ENCODE data around the gene SON.

SON gene

DNA sequence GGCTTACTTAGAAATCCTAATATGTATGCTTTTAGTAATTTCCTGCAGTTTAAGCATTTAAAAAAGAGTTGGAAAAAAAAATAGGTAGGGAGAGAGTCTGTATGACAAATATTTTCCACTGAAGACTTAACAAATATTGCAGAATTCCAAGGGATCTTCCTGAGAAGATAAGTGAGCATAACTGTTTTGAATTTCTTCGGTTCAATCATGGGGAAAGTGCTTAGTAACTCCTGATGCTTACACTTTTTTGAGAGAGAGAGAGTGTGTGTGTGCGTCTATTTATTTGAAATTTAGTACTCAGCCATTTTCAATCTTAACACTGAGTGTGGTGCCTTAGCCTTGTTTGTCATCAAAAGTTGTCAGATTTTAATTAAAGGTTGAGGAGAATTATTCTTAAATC, 18.5 kb downstream of the SON start:
- H3K4me3 ChIP-seq (replicated peaks; ENCODE audit: insufficient read depth, low read length): no peak overlapping the region
- no peaks in the 10 kb centered on the region for H3K27me3 ChIP-seq (ENCODE audit: insufficient read depth, poor library complexity, severe bottlenecking)
- no peak overlapping the region for H3K27ac ChIP-seq (replicated peaks)
- no peak for TF ChIP-seq GABPA (IDR thresholded peaks at IDR 0.05; ENCODE audit: low read depth)
- TF ChIP-seq SPI1 (IDR thresholded peaks at IDR 0.05; ENCODE audit: borderline replicate concordance, low read depth): no peak
- TF ChIP-seq, protein P1, sequence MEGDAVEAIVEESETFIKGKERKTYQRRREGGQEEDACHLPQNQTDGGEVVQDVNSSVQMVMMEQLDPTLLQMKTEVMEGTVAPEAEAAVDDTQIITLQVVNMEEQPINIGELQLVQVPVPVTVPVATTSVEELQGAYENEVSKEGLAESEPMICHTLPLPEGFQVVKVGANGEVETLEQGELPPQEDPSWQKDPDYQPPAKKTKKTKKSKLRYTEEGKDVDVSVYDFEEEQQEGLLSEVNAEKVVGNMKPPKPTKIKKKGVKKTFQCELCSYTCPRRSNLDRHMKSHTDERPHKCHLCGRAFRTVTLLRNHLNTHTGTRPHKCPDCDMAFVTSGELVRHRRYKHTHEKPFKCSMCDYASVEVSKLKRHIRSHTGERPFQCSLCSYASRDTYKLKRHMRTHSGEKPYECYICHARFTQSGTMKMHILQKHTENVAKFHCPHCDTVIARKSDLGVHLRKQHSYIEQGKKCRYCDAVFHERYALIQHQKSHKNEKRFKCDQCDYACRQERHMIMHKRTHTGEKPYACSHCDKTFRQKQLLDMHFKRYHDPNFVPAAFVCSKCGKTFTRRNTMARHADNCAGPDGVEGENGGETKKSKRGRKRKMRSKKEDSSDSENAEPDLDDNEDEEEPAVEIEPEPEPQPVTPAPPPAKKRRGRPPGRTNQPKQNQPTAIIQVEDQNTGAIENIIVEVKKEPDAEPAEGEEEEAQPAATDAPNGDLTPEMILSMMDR (IDR thresholded peaks at IDR 0.05; ENCODE audit: insufficient read depth, low read length): no peak
- TF ChIP-seq POLR2AphosphoS5 (IDR thresholded peaks at IDR 0.05; ENCODE audit: low read depth): no peak
- TF ChIP-seq, protein P2, sequence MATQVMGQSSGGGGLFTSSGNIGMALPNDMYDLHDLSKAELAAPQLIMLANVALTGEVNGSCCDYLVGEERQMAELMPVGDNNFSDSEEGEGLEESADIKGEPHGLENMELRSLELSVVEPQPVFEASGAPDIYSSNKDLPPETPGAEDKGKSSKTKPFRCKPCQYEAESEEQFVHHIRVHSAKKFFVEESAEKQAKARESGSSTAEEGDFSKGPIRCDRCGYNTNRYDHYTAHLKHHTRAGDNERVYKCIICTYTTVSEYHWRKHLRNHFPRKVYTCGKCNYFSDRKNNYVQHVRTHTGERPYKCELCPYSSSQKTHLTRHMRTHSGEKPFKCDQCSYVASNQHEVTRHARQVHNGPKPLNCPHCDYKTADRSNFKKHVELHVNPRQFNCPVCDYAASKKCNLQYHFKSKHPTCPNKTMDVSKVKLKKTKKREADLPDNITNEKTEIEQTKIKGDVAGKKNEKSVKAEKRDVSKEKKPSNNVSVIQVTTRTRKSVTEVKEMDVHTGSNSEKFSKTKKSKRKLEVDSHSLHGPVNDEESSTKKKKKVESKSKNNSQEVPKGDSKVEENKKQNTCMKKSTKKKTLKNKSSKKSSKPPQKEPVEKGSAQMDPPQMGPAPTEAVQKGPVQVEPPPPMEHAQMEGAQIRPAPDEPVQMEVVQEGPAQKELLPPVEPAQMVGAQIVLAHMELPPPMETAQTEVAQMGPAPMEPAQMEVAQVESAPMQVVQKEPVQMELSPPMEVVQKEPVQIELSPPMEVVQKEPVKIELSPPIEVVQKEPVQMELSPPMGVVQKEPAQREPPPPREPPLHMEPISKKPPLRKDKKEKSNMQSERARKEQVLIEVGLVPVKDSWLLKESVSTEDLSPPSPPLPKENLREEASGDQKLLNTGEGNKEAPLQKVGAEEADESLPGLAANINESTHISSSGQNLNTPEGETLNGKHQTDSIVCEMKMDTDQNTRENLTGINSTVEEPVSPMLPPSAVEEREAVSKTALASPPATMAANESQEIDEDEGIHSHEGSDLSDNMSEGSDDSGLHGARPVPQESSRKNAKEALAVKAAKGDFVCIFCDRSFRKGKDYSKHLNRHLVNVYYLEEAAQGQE (IDR thresholded peaks at IDR 0.05; ENCODE audit: insufficient replicate concordance, low read depth): no peak
- DNase-seq (ENCODE audit: low read depth in 1 of 2, low spot score in 1 of 2): no peak

DNA sequence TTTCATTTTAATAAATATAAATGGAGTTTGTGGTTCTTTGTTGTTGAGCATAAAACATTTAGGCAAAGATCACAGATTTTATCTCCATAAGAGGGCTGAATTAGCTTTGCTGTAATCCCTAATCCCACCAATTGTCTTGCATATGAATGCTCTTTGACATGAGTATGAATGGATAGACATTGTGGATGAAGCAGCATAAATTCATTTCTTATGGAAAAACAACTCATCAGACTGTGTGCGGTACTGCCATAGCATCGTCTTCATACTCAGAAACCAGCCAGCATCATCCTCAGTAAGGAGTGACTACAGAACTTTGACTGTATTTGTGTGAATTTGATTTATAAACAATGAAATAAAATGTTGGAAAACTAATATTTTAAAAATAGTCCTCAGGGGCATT, 19.6 kb downstream of the SON start:
- H3K27ac ChIP-seq (replicated peaks): no peak overlapping the region
- no peaks in the 10 kb centered on the region for H3K27me3 ChIP-seq (ENCODE audit: insufficient read depth, poor library complexity, severe bottlenecking)
- H3K4me3 ChIP-seq (replicated peaks; ENCODE audit: insufficient read depth, low read length): no peak overlapping the region
- TF ChIP-seq, protein P1 (IDR thresholded peaks at IDR 0.05; ENCODE audit: insufficient read depth, low read length): no peak
- TF ChIP-seq GABPA (IDR thresholded peaks at IDR 0.05; ENCODE audit: low read depth) (no peak), POLR2AphosphoS5 (IDR thresholded peaks at IDR 0.05; ENCODE audit: low read depth) (no peak), SPI1 (IDR thresholded peaks at IDR 0.05; ENCODE audit: borderline replicate concordance, low read depth) (no peak)
- TF ChIP-seq, protein P2 (IDR thresholded peaks at IDR 0.05; ENCODE audit: insufficient replicate concordance, low read depth): no peak
- DNase-seq (ENCODE audit: low read depth in 1 of 2, low spot score in 1 of 2): no peak

DNA sequence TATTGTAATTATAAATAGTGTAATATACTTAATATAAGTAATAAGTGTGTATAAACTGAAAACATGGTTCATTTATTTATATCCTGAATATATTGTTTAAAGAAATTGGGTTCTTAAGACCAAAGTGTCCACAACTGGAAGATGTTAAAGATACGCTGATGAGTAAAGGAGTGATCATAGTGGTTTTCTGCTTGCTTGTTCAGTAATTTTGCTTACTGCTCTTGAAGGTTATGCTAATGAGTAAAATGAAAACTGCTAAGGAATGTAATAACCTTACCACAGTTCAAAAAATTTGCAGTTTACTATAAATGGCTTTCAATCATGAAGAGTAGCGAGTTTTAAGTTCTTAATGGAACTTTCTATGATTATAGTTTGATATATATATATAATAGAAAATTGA, 23.7 kb downstream of the SON start:
- no peak for DNase-seq (ENCODE audit: low read depth in 1 of 2, low spot score in 1 of 2)
- H3K4me3 ChIP-seq (replicated peaks; ENCODE audit: insufficient read depth, low read length): no peak overlapping the region
- TF ChIP-seq, protein P2 (IDR thresholded peaks at IDR 0.05; ENCODE audit: insufficient replicate concordance, low read depth): no peak
- TF ChIP-seq GABPA (IDR thresholded peaks at IDR 0.05; ENCODE audit: low read depth): no peak
- TF ChIP-seq POLR2AphosphoS5 (IDR thresholded peaks at IDR 0.05; ENCODE audit: low read depth): no peak
- TF ChIP-seq, protein P1 (IDR thresholded peaks at IDR 0.05; ENCODE audit: insufficient read depth, low read length): no peak
- TF ChIP-seq SPI1 (IDR thresholded peaks at IDR 0.05; ENCODE audit: borderline replicate concordance, low read depth): no peak
- H3K27ac ChIP-seq (replicated peaks): no peak overlapping the region
- H3K27me3 ChIP-seq (ENCODE audit: insufficient read depth, poor library complexity, severe bottlenecking): no peaks in the 10 kb centered on the region
